ENCODE measurements around the gene LSAMP. TPM values are rescaled to one million over a fixed set of nuclear protein-coding genes. Genes with fewer than 3 reads are reported as not detected.

Gene LSAMP
- total RNA-seq, 2 experiments from 2014 or later: not detected

GRCh38 chr3:116190095-116190494, 255.2 kb downstream of the LSAMP start:
- H3K4me1 Mint-ChIP-seq (ENCODE audit: low read depth): no peaks in the 10 kb centered on the region
- no peak for DNase-seq
- intact Hi-C loops (cut with micrococcal nuclease): no loop called here
- no peak overlapping the region for H3K4me3 Mint-ChIP-seq
- no peak overlapping the region for H3K27ac Mint-ChIP-seq
- H3K36me3 Mint-ChIP-seq (ENCODE audit: low read depth): no peaks in the 10 kb centered on the region
- H3K27me3 Mint-ChIP-seq (ENCODE audit: low read depth): no peaks in the 10 kb centered on the region
- CTCF ChIA-PET: interaction anchor here (0.6 kb wide), 1 partner anchor 131 kb away, joined by 3 read pairs; no protein-coding TSS in a partner anchor
- H3K9me3 Mint-ChIP-seq: peaks cover 3% of the 10 kb centered on the region

GRCh38 chr3:116188231-116188785, 257.0 kb downstream of the LSAMP start:
- CTCF ChIA-PET: no interaction called here
- Mint-ChIP-seq H3K27ac (no peak overlapping the region), H3K4me3 (no peak overlapping the region), H3K36me3 (ENCODE audit: low read depth) (no peaks in the 10 kb centered on the region), H3K27me3 (ENCODE audit: low read depth) (no peaks in the 10 kb centered on the region), H3K4me1 (ENCODE audit: low read depth) (no peaks in the 10 kb centered on the region), H3K9me3 (no peaks in the 10 kb centered on the region)
- DNase-seq: no peak
- intact Hi-C loops (cut with micrococcal nuclease): no loop called here

- Mint-ChIP-seq H3K9me3 (no peaks in the 10 kb centered on the region), H3K4me1 (ENCODE audit: low read depth) (no peaks in the 10 kb centered on the region), H3K27ac (no peak overlapping the region), H3K36me3 (ENCODE audit: low read depth) (no peaks in the 10 kb centered on the region), H3K27me3 (ENCODE audit: low read depth) (no peaks in the 10 kb centered on the region), H3K4me3 (no peak overlapping the region)
- intact Hi-C loops (cut with micrococcal nuclease): no loop called here
- CTCF ChIA-PET: no interaction called here
- no peak for DNase-seq
Observed at GRCh38 chr3:116186049-116186448, 259.2 kb downstream of the LSAMP start.

- intact Hi-C loops (cut with micrococcal nuclease): no loop called here
- Mint-ChIP-seq H3K27ac (no peak overlapping the region), H3K27me3 (ENCODE audit: low read depth) (no peaks in the 10 kb centered on the region), H3K4me3 (no peak overlapping the region), H3K9me3 (no peaks in the 10 kb centered on the region), H3K4me1 (ENCODE audit: low read depth) (no peaks in the 10 kb centered on the region), H3K36me3 (ENCODE audit: low read depth) (no peaks in the 10 kb centered on the region)
- DNase-seq: no peak
- CTCF ChIA-PET: no interaction called here
Observed at GRCh38 chr3:116181159-116181558, 264.1 kb downstream of the LSAMP start.

- H3K27ac Mint-ChIP-seq: no peak overlapping the region
- no peaks in the 10 kb centered on the region for H3K4me1 Mint-ChIP-seq (ENCODE audit: low read depth)
- no peaks in the 10 kb centered on the region for H3K36me3 Mint-ChIP-seq (ENCODE audit: low read depth)
- H3K9me3 Mint-ChIP-seq: no peaks in the 10 kb centered on the region
- CTCF ChIA-PET: no interaction called here
- no peak for DNase-seq
- H3K4me3 Mint-ChIP-seq: no peak overlapping the region
- intact Hi-C loops (cut with micrococcal nuclease): no loop called here
- H3K27me3 Mint-ChIP-seq (ENCODE audit: low read depth): no peaks in the 10 kb centered on the region
Observed at GRCh38 chr3:116179091-116179490, 266.2 kb downstream of the LSAMP start.

GRCh38 chr3:116176974-116177555, 268.2 kb downstream of the LSAMP start:
- no peak for DNase-seq
- CTCF ChIA-PET: no interaction called here
- Mint-ChIP-seq H3K4me3 (no peak overlapping the region), H3K4me1 (ENCODE audit: low read depth) (no peaks in the 10 kb centered on the region), H3K36me3 (ENCODE audit: low read depth) (no peaks in the 10 kb centered on the region), H3K9me3 (no peaks in the 10 kb centered on the region), H3K27ac (no peak overlapping the region), H3K27me3 (ENCODE audit: low read depth) (no peaks in the 10 kb centered on the region)
- intact Hi-C loops (cut with micrococcal nuclease): no loop called here

GRCh38 chr3:116166121-116166520, 279.2 kb downstream of the LSAMP start:
- CTCF ChIA-PET: no interaction called here
- H3K4me1 Mint-ChIP-seq (ENCODE audit: low read depth): no peaks in the 10 kb centered on the region
- H3K27ac Mint-ChIP-seq: no peak overlapping the region
- no peak for DNase-seq
- intact Hi-C loops (cut with micrococcal nuclease): no loop called here
- H3K27me3 Mint-ChIP-seq (ENCODE audit: low read depth): no peaks in the 10 kb centered on the region
- H3K4me3 Mint-ChIP-seq: no peak overlapping the region
- no peaks in the 10 kb centered on the region for H3K9me3 Mint-ChIP-seq
- H3K36me3 Mint-ChIP-seq (ENCODE audit: low read depth): no peaks in the 10 kb centered on the region

- Mint-ChIP-seq H3K4me1 (ENCODE audit: low read depth) (no peaks in the 10 kb centered on the region), H3K4me3 (no peak overlapping the region), H3K27ac (no peak overlapping the region), H3K36me3 (ENCODE audit: low read depth) (no peaks in the 10 kb centered on the region), H3K27me3 (ENCODE audit: low read depth) (no peaks in the 10 kb centered on the region), H3K9me3 (no peaks in the 10 kb centered on the region)
- CTCF ChIA-PET: no interaction called here
- intact Hi-C loops (cut with micrococcal nuclease): no loop called here
- DNase-seq: no peak
Observed at GRCh38 chr3:116165641-116166040, 279.6 kb downstream of the LSAMP start.

GRCh38 chr3:116165135-116165534, 280.2 kb downstream of the LSAMP start:
- Mint-ChIP-seq H3K27me3 (ENCODE audit: low read depth) (no peaks in the 10 kb centered on the region), H3K4me3 (no peak overlapping the region), H3K9me3 (no peaks in the 10 kb centered on the region), H3K27ac (no peak overlapping the region), H3K36me3 (ENCODE audit: low read depth) (no peaks in the 10 kb centered on the region), H3K4me1 (ENCODE audit: low read depth) (no peaks in the 10 kb centered on the region)
- intact Hi-C loops (cut with micrococcal nuclease): no loop called here
- CTCF ChIA-PET: no interaction called here
- no peak for DNase-seq

- H3K27me3 Mint-ChIP-seq (ENCODE audit: low read depth): no peaks in the 10 kb centered on the region
- no peak overlapping the region for H3K4me3 Mint-ChIP-seq
- H3K4me1 Mint-ChIP-seq (ENCODE audit: low read depth): no peaks in the 10 kb centered on the region
- H3K27ac Mint-ChIP-seq: no peak overlapping the region
- DNase-seq: no peak
- intact Hi-C loops (cut with micrococcal nuclease): no loop called here
- H3K36me3 Mint-ChIP-seq (ENCODE audit: low read depth): no peaks in the 10 kb centered on the region
- CTCF ChIA-PET: no interaction called here
- H3K9me3 Mint-ChIP-seq: peaks cover 4% of the 10 kb centered on the region
Observed at GRCh38 chr3:116164039-116164438, 281.2 kb downstream of the LSAMP start.

- DNase-seq: no peak
- no peaks in the 10 kb centered on the region for H3K27me3 Mint-ChIP-seq (ENCODE audit: low read depth)
- H3K9me3 Mint-ChIP-seq: peaks cover 4% of the 10 kb centered on the region
- intact Hi-C loops (cut with micrococcal nuclease): no loop called here
- no peak overlapping the region for H3K4me3 Mint-ChIP-seq
- H3K36me3 Mint-ChIP-seq (ENCODE audit: low read depth): no peaks in the 10 kb centered on the region
- no peaks in the 10 kb centered on the region for H3K4me1 Mint-ChIP-seq (ENCODE audit: low read depth)
- H3K27ac Mint-ChIP-seq: no peak overlapping the region
- CTCF ChIA-PET: no interaction called here
Observed at GRCh38 chr3:116161575-116162525, 283.4 kb downstream of the LSAMP start.

GRCh38 chr3:116160594-116160993, 284.7 kb downstream of the LSAMP start:
- Mint-ChIP-seq H3K27ac (no peak overlapping the region), H3K4me1 (ENCODE audit: low read depth) (no peaks in the 10 kb centered on the region), H3K4me3 (no peak overlapping the region), H3K9me3 (peaks cover 4% of the 10 kb centered on the region), H3K27me3 (ENCODE audit: low read depth) (no peaks in the 10 kb centered on the region), H3K36me3 (ENCODE audit: low read depth) (no peaks in the 10 kb centered on the region)
- CTCF ChIA-PET: no interaction called here
- intact Hi-C loops (cut with micrococcal nuclease): no loop called here
- DNase-seq: no peak

- Mint-ChIP-seq H3K27me3 (ENCODE audit: low read depth) (peaks cover 2% of the 10 kb centered on the region), H3K9me3 (peaks cover 4% of the 10 kb centered on the region), H3K4me1 (ENCODE audit: low read depth) (no peaks in the 10 kb centered on the region), H3K27ac (no peak overlapping the region), H3K4me3 (no peak overlapping the region), H3K36me3 (ENCODE audit: low read depth) (no peaks in the 10 kb centered on the region)
- CTCF ChIA-PET: no interaction called here
- intact Hi-C loops (cut with micrococcal nuclease): no loop called here
- no peak for DNase-seq
Observed at GRCh38 chr3:116155841-116156240, 289.4 kb downstream of the LSAMP start.

Measured in activated naive CD4-positive, alpha-beta T cell treated with anti-CD3 and anti-CD28 coated beads for 36 hours (primary cell).